Hepatocyte (in vitro differentiated cells): Measurements from ENCODE around the gene ZBTB37.

Experiments
- EZH2 ChIP-seq: fragments of 200-600 bp; sonication (generic); IDR thresholded peaks from 2 replicates; pipeline ENCODE4 v1.6.1; 2016; ENCODE audit warnings: antibody characterized with exemption, mild to moderate bottlenecking, borderline replicate concordance
- EZH2phosphoT487 ChIP-seq: fragments of 200-600 bp; sonication (generic); IDR thresholded peaks from one replicate; pipeline ENCODE4 v1.6.1; 2018; ENCODE audit warnings: antibody characterized with exemption, mild to moderate bottlenecking, low read depth, moderate library complexity; ENCODE audit not compliant: unreplicated experiment, severe bottlenecking
- TF ChIP-seq, protein P1 (sequence below): fragments of 200-600 bp; sonication (generic); IDR thresholded peaks from 2 replicates; pipeline ENCODE4 v1.5.1; 2016; ENCODE audit warnings: antibody characterized with exemption, mild to moderate bottlenecking; ENCODE audit not compliant: poor library complexity

- TF ChIP-seq, protein P1, sequence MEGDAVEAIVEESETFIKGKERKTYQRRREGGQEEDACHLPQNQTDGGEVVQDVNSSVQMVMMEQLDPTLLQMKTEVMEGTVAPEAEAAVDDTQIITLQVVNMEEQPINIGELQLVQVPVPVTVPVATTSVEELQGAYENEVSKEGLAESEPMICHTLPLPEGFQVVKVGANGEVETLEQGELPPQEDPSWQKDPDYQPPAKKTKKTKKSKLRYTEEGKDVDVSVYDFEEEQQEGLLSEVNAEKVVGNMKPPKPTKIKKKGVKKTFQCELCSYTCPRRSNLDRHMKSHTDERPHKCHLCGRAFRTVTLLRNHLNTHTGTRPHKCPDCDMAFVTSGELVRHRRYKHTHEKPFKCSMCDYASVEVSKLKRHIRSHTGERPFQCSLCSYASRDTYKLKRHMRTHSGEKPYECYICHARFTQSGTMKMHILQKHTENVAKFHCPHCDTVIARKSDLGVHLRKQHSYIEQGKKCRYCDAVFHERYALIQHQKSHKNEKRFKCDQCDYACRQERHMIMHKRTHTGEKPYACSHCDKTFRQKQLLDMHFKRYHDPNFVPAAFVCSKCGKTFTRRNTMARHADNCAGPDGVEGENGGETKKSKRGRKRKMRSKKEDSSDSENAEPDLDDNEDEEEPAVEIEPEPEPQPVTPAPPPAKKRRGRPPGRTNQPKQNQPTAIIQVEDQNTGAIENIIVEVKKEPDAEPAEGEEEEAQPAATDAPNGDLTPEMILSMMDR: no peak
- TF ChIP-seq EZH2phosphoT487: no peak
- no peak for TF ChIP-seq EZH2
Observed at GRCh38 chr1:173856903-173857302, 11.3 kb upstream of the ZBTB37 start.
